ENCODE data around the gene TRAF4. TPM values are rescaled to one million over a fixed set of nuclear protein-coding genes. Genes with fewer than 3 reads are reported as not detected.

Gene TRAF4
- total RNA-seq, 1 donor from 2014 or later, result 53.2 TPM

- H3K9me3 ChIP-seq, result no peaks in the 10 kb centered on the region
- intact Hi-C loops (cut with DNase I), result no loop called here
- no peak for TF ChIP-seq CTCF (IDR thresholded peaks at IDR 0.05)
- H3K4me3 ChIP-seq, result no peak overlapping the region
- no peaks in the 10 kb centered on the region for H3K27me3 ChIP-seq
- peaks cover 0 to 10% of the 10 kb centered on the region in 2 donors for H3K4me1 ChIP-seq
- no peak for DNase-seq (ENCODE audit: low spot score in 2 of 2)
- H3K36me3 ChIP-seq, result no peaks in the 10 kb centered on the region
- H3K27ac ChIP-seq, result no peak overlapping the region
These were observed 5.0 kb upstream of the TRAF4 start for GRCh38 chr17:28738680-28739384.

DNA sequence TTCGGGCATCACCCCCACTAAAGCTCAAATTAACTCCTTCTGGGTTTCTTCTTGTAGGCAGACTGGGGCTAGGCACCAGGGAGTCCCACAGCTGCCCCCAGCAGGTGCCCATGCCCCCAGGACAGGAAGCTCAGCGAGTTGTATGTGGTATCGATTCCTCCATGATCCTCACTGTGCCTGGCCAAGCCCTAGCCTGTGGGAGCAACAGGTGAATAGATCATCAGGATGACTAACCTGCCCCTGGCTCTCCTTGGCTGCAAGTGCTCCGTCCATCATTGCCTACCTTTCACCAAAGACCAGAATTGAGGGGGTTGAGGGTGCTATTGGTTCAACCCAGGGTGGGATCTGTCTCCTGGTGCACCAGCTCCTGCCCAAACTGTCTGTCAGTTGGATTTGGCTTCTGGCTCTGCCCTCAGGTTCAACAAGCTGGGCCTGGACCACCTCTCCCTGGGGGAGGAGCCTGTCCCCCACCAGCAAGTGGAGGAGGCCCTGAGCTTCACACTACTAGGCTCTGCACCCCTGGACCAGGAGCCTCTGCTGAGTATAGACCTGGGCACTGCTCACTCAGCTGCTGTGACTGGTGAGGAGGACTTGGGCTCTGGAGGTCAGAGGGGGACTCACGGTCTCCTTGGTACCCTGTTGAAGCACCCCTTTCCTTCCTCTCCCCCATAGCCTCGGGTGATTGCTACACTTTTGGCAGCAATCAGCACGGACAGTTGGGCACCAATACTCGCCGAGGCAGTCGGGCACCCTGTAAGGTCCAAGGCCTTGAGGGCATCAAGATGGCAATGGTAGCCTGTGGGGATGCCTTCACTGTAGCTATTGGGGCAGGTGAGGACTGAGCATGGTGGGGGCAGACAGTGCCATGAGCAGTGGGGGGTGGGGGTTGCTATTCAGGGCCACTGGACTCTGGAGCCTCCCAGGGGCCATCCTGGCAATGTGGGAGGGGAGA is 3.1 kb upstream of the TRAF4 start:
- H3K27ac ChIP-seq, result no peak overlapping the region
- TF ChIP-seq CTCF (IDR thresholded peaks at IDR 0.05), result no peak
- H3K4me1 ChIP-seq, result peaks cover 8 to 21% of the 10 kb centered on the region in 2 donors
- H3K27me3 ChIP-seq, result no peaks in the 10 kb centered on the region
- intact Hi-C loops (cut with DNase I), result no loop called here
- H3K4me3 ChIP-seq, result no peak overlapping the region
- no peaks in the 10 kb centered on the region for H3K36me3 ChIP-seq
- H3K9me3 ChIP-seq, result no peaks in the 10 kb centered on the region
- no peak for DNase-seq (ENCODE audit: low spot score in 2 of 2)

- peaks cover 12 to 30% of the 10 kb centered on the region in 2 donors for H3K4me1 ChIP-seq
- H3K36me3 ChIP-seq, result no peaks in the 10 kb centered on the region
- no peaks in the 10 kb centered on the region for H3K9me3 ChIP-seq
- TF ChIP-seq CTCF (IDR thresholded peaks at IDR 0.05), result no peak
- no peak for DNase-seq (ENCODE audit: low spot score in 2 of 2)
- intact Hi-C loops (cut with DNase I), result no loop called here
- H3K27ac ChIP-seq, result peak overlapping the region in 1 of 2 donors; percentile 18
- no peaks in the 10 kb centered on the region for H3K27me3 ChIP-seq
- H3K4me3 ChIP-seq, result no peak overlapping the region
These were observed 2.2 kb upstream of the TRAF4 start for GRCh38 chr17:28741358-28742349.

DNA sequence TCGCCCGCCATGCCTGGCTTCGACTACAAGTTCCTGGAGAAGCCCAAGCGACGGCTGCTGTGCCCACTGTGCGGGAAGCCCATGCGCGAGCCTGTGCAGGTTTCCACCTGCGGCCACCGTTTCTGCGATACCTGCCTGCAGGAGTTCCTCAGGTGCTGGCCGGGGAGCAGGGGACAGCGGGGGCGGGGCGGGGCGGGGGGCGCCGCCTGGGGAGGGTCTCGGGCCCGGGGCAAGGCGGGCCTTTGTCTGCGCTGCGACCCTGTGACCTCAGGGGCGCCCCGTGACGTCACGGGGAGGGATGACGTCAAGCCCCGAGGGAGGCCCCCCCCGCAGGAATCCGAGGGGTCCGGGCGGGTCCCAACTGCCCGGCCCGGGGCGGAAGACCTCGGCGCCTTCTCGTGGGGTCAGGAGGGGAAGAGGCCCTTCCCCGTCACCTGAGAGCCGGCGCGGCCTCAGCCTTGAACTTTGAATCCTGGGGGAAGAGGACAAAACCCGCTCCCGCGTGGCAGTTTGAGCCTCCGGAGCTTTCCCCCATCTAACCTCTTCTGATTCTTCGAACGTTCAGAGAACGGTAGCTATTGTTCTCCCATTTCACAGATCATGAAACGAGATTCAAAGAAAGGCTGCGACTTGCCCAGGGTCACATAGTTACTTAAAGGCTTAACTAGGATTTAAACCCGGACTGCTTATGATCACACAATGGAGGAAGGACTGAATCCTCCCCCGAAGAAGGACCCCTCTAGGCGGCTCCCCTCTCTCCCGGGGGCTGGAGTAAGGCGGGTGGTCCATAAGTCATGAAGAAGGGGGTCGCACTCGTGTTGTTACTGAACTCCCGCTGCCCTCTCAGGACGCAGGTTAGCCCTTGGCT is 527 bp downstream of the TRAF4 start:
- intact Hi-C loops (cut with DNase I), result no loop called here

More for the DNA sequence above, 527 bp downstream of the TRAF4 start:
- no peak for TF ChIP-seq CTCF (IDR thresholded peaks at IDR 0.05)
- H3K4me3 ChIP-seq, result peak overlapping the region; percentile 88 to 91
- no peak for DNase-seq (ENCODE audit: low spot score in 2 of 2)
- H3K27ac ChIP-seq, result peak overlapping the region; percentile 88 to 98
- H3K27me3 ChIP-seq, result no peaks in the 10 kb centered on the region
- peaks cover 15 to 34% of the 10 kb centered on the region in 2 donors for H3K4me1 ChIP-seq
- H3K36me3 ChIP-seq, result peaks cover 7 to 15% of the 10 kb centered on the region in 2 donors
- H3K9me3 ChIP-seq, result no peaks in the 10 kb centered on the region

Data from ascending aorta (tissue), 2 donors.